Panc1 (cell line): ENCODE results near the gene TNS4. TPM values are rescaled to one million over a fixed set of nuclear protein-coding genes. Genes with fewer than 3 reads are reported as not detected.

Experiments used
- ATAC-seq: fragments of 200-7000 bp; cut with Tn5 transposase; 2 replicates; pipeline ENCODE4 v1.9.1; 2020; ENCODE audit warnings: mild to moderate bottlenecking, moderate library complexity
- BruUV-seq: library from RNA; stranded (reverse); fragments of 400-500 nt; replicated peaks from 2 replicates; lab custom pipeline; 2021; lab: Mats Ljungman, UMichigan
- CTCF ChIA-PET: fragments of 300-600 bp; sonication (Branson Sonifier 250); formaldehyde crosslinking; loops from one replicate; lab custom pipeline; 2022; ENCODE audit warnings: antibody characterized with exemption; lab: Charles Lee
- POLR2A ChIA-PET: fragments of 300-600 bp; sonication (Branson Sonifier 250); formaldehyde crosslinking; loops from one replicate; lab custom pipeline; 2022; ENCODE audit warnings: antibody characterized with exemption; lab: Charles Lee
- DNase-seq: peaks from one replicate; pipeline ENCODE4 v3.0.0-alpha.2; 2010; ENCODE audit warnings: low read depth, low spot score
- H3K27ac ChIP-seq: 2 replicates; pipeline ENCODE4 v1.5.1; 2011; ENCODE audit warnings: mild to moderate bottlenecking, low read length, inconsistent platforms
- H3K27me3 ChIP-seq: fragments of 200-500 bp; sonication (Bioruptor generic); 2 replicates; pipeline ENCODE4 v1.6.0; 2014; ENCODE audit warnings: low read length, inconsistent platforms; ENCODE audit not compliant: control insufficient read depth, insufficient read depth
- H3K36me3 ChIP-seq: fragments of 200-500 bp; sonication (Bioruptor generic); 2 replicates; pipeline ENCODE4 v1.5.1; 2014; ENCODE audit warnings: inconsistent platforms, mild to moderate bottlenecking, low read length, moderate library complexity; ENCODE audit not compliant: control insufficient read depth, insufficient read depth
- H3K4me1 ChIP-seq: 2 replicates; pipeline ENCODE4 v1.5.1; 2011; ENCODE audit warnings: inconsistent platforms, mild to moderate bottlenecking, low read length, moderate library complexity; ENCODE audit not compliant: control insufficient read depth, insufficient read depth
- H3K4me3 ChIP-seq, 2 experiments: 2 replicates each; pipeline ENCODE4 v1.5.1; 2011 to 2012; ENCODE audit warnings: low read depth in 2 of 2, low read length in 2 of 2, mild to moderate bottlenecking in 2 of 2, inconsistent platforms in 1 of 2, moderate library complexity in 1 of 2
- H3K9me3 ChIP-seq: fragments of 200-500 bp; sonication (Bioruptor generic); 2 replicates; pipeline ENCODE4 v1.5.1; 2014; ENCODE audit warnings: low read depth, mild to moderate bottlenecking, inconsistent platforms, low read length, moderate library complexity; ENCODE audit not compliant: control insufficient read depth, insufficient read depth
- CTCF ChIP-seq: fragments of 450-650 bp; IDR thresholded peaks from 2 replicates; pipeline ENCODE4 v1.5.1; 2017; ENCODE audit warnings: mild to moderate bottlenecking
- POLR2AphosphoS5 ChIP-seq: IDR thresholded peaks from 2 replicates; pipeline ENCODE4 v1.6.1; 2012; ENCODE audit warnings: mild to moderate bottlenecking, low read depth, low read length, moderate library complexity
- REST ChIP-seq, 2 experiments: IDR thresholded peaks; 2 replicates each; pipeline ENCODE4 v1.6.1; 2011 to 2012; ENCODE audit warnings: low read depth in 2 of 2, control low read depth in 1 of 2, low read length in 1 of 2, mild to moderate bottlenecking in 1 of 2, moderate library complexity in 1 of 2; ENCODE audit not compliant: insufficient read depth in 1 of 2
- SIN3A ChIP-seq: IDR thresholded peaks from 2 replicates; pipeline ENCODE4 v1.6.1; 2012; ENCODE audit warnings: low read depth, mild to moderate bottlenecking, low read length, moderate library complexity, borderline replicate concordance; ENCODE audit not compliant: insufficient read depth
- TCF7L2 ChIP-seq: IDR thresholded peaks from 2 replicates; pipeline ENCODE4 v1.6.1; 2011; ENCODE audit warnings: mild to moderate bottlenecking, low read depth, low read length, inconsistent platforms
- in situ Hi-C: cut with HindIII; loops from 2 replicates; pipeline ENCODE4 v1.10.0; 2016; ENCODE audit warnings: low sequenced_read_pairs, low pct_unique_long_range_greater_than_20kb
- intact Hi-C: fragments of 100-400 bp; cut with micrococcal nuclease; formaldehyde crosslinking; loops from one replicate; pipeline ENCODE4 v1.10.0; 2022; ENCODE audit not compliant: unreplicated experiment
- total RNA-seq: library from RNA; stranded (reverse); gene quantifications from one replicate; pipeline ENCODE4 v1.2.1, GENCODE V29; 2021; ENCODE audit not compliant: unreplicated experiment

The TNS4 gene
- total RNA-seq, 1 experiment from 2014 or later: not detected

- POLR2A ChIA-PET: no interaction called here
- TF ChIP-seq CTCF (no peak), SIN3A (no peak), TCF7L2 (no peak), POLR2AphosphoS5 (no peak), REST (IDR thresholded peaks at IDR 0.05; ENCODE audit: insufficient read depth in 1 of 2, low read depth in 2 of 2, low read length in 1 of 2) (no peak)
- DNase-seq (no peak), ATAC-seq (no peak)
- intact Hi-C loops: loop anchor here (5.0 kb wide), 1 partner anchor 173 kb away; no protein-coding TSS in a partner anchor
- CTCF ChIA-PET: no interaction called here
- H3K36me3 ChIP-seq: no peaks in the 10 kb centered on the region
- no TSS peak for BruUV-seq
- no peaks in the 10 kb centered on the region for H3K4me1 ChIP-seq
- H3K4me3 ChIP-seq: no peak overlapping the region
- no peaks in the 10 kb centered on the region for H3K9me3 ChIP-seq
- no peak overlapping the region for H3K27ac ChIP-seq
- in situ Hi-C loops: loop anchor here (5.0 kb wide), 1 partner anchor 33 kb away; no protein-coding TSS in a partner anchor
- H3K27me3 ChIP-seq: peaks cover 3% of the 10 kb centered on the region; the same call in 1 of the 2 replicates
Observed at GRCh38 chr17:40529991-40530390, 28.6 kb upstream of the TNS4 start.

- BruUV-seq: no TSS peak
- in situ Hi-C loops: no loop called here
- no peak for DNase-seq
- ChIA-PET CTCF (no interaction called here), POLR2A (no interaction called here)
- TF ChIP-seq CTCF: no peak
- Histone ChIP-seq H3K4me3 (no peak overlapping the region), H3K9me3 (no peaks in the 10 kb centered on the region), H3K36me3 (no peaks in the 10 kb centered on the region), H3K27ac (no peak overlapping the region), H3K27me3 (peaks cover 7% of the 10 kb centered on the region), H3K4me1 (no peaks in the 10 kb centered on the region)
- intact Hi-C loops: no loop called here
- no peak for ATAC-seq
Observed at GRCh38 chr17:40528692-40529417, 27.4 kb upstream of the TNS4 start.
